Spleen (tissue), 7 donors: ENCODE data around the gene SIMC1.

Experiments
- POLR2A ChIP-seq, 3 donors: fragments of 450-650 bp; IDR thresholded peaks; one replicate each; pipeline ENCODE4 v1.5.1; 2017; ENCODE audit warnings: antibody characterized with exemption in 3 of 3, mild to moderate bottlenecking in 1 of 3
- POLR2AphosphoS5 ChIP-seq, 3 donors: sonication (generic); formaldehyde crosslinking; IDR thresholded peaks; one replicate each; pipeline ENCODE4 v1.5.1; 2017; ENCODE audit warnings: antibody characterized with exemption in 3 of 3
- TF ChIP-seq, protein P1 (sequence below), 11 experiments: fragments of 200-600 bp in 7 of 11; fragments of 450-650 bp in 4 of 11; sonication (generic) in 4 of 11; IDR thresholded peaks in 8 of 11; conservative IDR thresholded peaks in 3 of 11; 1 replicate in 7 of 11; 2 replicates in 4 of 11; pipeline versions ENCODE4 v1.4.0 to v1.8.0; 2016 to 2021; ENCODE audit warnings: antibody characterized with exemption in 11 of 11, inconsistent platforms in 4 of 11, mild to moderate bottlenecking in 1 of 11
- donor health status: DM: no; HTN: no; CAD: no; lungs with moderate emphysema.
- donor health status: DM: no; HTN: no; CAD: no.
- donor health status: DM: no; HTN: no; CAD: no.

DNA sequence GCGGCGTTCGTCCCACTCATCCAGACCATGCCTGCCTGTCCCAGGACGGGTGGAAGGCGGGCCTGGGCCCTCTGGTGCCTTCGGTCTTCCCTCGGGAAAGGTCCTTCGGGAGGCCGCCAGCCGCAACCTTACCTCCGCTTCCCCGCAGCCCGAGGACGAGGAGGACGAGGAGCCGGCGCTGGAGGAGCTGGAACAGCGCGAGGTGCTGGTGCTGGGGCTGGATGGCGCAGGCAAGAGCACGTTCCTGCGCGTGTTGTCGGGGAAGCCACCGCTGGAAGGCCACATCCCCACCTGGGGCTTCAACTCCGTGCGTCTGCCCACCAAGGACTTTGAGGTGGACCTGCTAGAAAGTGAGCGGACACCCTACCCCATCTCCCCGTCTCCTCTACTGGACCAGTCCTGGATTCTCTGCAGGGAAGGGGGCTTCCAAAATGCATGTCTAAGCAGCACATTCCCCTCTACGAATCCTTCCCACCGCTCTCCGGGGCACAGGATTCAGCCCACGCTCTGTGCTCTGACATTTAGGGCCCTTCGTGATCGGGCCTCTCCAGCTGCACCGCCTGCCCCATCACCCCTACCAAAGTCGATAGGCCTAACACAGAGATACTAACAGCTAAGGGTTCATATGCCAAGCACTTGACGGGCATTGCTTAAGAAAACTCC lies 128.1 kb downstream of the SIMC1 start:
- TF ChIP-seq, protein P1, sequence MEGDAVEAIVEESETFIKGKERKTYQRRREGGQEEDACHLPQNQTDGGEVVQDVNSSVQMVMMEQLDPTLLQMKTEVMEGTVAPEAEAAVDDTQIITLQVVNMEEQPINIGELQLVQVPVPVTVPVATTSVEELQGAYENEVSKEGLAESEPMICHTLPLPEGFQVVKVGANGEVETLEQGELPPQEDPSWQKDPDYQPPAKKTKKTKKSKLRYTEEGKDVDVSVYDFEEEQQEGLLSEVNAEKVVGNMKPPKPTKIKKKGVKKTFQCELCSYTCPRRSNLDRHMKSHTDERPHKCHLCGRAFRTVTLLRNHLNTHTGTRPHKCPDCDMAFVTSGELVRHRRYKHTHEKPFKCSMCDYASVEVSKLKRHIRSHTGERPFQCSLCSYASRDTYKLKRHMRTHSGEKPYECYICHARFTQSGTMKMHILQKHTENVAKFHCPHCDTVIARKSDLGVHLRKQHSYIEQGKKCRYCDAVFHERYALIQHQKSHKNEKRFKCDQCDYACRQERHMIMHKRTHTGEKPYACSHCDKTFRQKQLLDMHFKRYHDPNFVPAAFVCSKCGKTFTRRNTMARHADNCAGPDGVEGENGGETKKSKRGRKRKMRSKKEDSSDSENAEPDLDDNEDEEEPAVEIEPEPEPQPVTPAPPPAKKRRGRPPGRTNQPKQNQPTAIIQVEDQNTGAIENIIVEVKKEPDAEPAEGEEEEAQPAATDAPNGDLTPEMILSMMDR (IDR thresholded peaks at IDR 0.05 in 8 of 11, conservative IDR thresholded peaks at IDR 0.05 in 3 of 11): no peak
- TF ChIP-seq POLR2A (IDR thresholded peaks at IDR 0.05) (no peak), POLR2AphosphoS5 (IDR thresholded peaks at IDR 0.05) (no peak)
